A549 treated with CpdA at 1 μM for 4 hours (cell line): ENCODE measurements around the gene ZNF254. TPM values are rescaled to one million over a fixed set of nuclear protein-coding genes. Genes with fewer than 3 reads are reported as not detected.

Experiments
- total RNA-seq: library from RNA; stranded (reverse); fragments of 200-300 nt; extraction: Qiagen RNA extraction; gene quantifications from 5 replicates; pipeline ENCODE4 v1.2.3, GENCODE V29; 2022; ENCODE audit warnings: low read depth

The ZNF254 gene
- 5.8 to 13.0 TPM (median 6.5 TPM) in 5 replicates for total RNA-seq

GRCh38 chr19:24086974-24087595 is at the start of gene ZNF254:
ZNF254 (plus strand) TSS chr19:24087187; CDS start chr19:24087308, 121 bp downstream.

Other genes starting within 250 kb of the ZNF254 start
- gene ZNF726, start 172.3 kb upstream of the ZNF254 start, total RNA-seq, result 0.35 to 1.3 TPM (median 0.58 TPM) in 5 replicates